Mesenchymal stem cell (in vitro differentiated cells and primary cell): ENCODE results near the gene DUSP8.

Source experiments
- DNase-seq: peaks from one replicate; pipeline ENCODE4 v3.0.0-alpha.2; 2013
- H2AFZ ChIP-seq: one replicate; pipeline ENCODE4 v1.6.1; 2013; ENCODE audit warnings: low read depth, mild to moderate bottlenecking, control low read depth, inconsistent platforms, low read length, moderate library complexity
- H2AK5ac ChIP-seq: 2 replicates; pipeline ENCODE4 v1.6.1; 2013; ENCODE audit warnings: low read length, moderate library complexity, mild to moderate bottlenecking, inconsistent platforms; ENCODE audit not compliant: severe bottlenecking
- H2BK120ac ChIP-seq: one replicate; pipeline ENCODE4 v1.6.1; 2013; ENCODE audit warnings: low read depth, mild to moderate bottlenecking, inconsistent platforms, low read length, moderate library complexity
- H2BK12ac ChIP-seq, 2 experiments: one replicate each; pipeline ENCODE4 v1.6.1; 2013; ENCODE audit warnings: inconsistent platforms in 2 of 2, low read length in 2 of 2, mild to moderate bottlenecking in 2 of 2, moderate library complexity in 2 of 2, control low read depth in 1 of 2
- H2BK15ac ChIP-seq: one replicate; pipeline ENCODE4 v1.6.1; 2013; ENCODE audit warnings: mild to moderate bottlenecking, low read depth, inconsistent platforms; ENCODE audit not compliant: poor library complexity, severe bottlenecking
- H2BK5ac ChIP-seq: 2 replicates; pipeline ENCODE4 v1.6.1; 2013; ENCODE audit warnings: low read depth, mild to moderate bottlenecking, low read length, control low read depth, inconsistent platforms; ENCODE audit not compliant: poor library complexity, severe bottlenecking
- H3K14ac ChIP-seq, 2 experiments: one replicate each; pipeline ENCODE4 v1.6.1; 2013; ENCODE audit warnings: inconsistent platforms in 2 of 2, low read length in 2 of 2, control low read depth in 1 of 2, mild to moderate bottlenecking in 1 of 2, moderate library complexity in 1 of 2
- H3K18ac ChIP-seq, 2 experiments: one replicate each; pipeline ENCODE4 v1.6.1; 2013; ENCODE audit warnings: inconsistent platforms in 2 of 2, low read length in 2 of 2, control low read depth in 1 of 2, low read depth in 1 of 2, mild to moderate bottlenecking in 1 of 2
- H3K23ac ChIP-seq, 2 experiments: one replicate each; pipeline ENCODE4 v1.6.1; 2013; ENCODE audit warnings: inconsistent platforms in 2 of 2, low read length in 2 of 2, mild to moderate bottlenecking in 2 of 2, moderate library complexity in 2 of 2, control low read depth in 1 of 2
- H3K27ac ChIP-seq: 2 replicates; pipeline ENCODE4 v1.5.1; 2013; ENCODE audit warnings: mild to moderate bottlenecking, moderate library complexity, low read length, control low read depth, inconsistent platforms; ENCODE audit not compliant: poor library complexity, severe bottlenecking
- H3K27me3 ChIP-seq, 2 experiments: 2 replicates each; pipeline versions ENCODE4 v1.6.1 to v1.7.0; 2013; ENCODE audit warnings: low read length in 2 of 2, mild to moderate bottlenecking in 2 of 2, moderate library complexity in 2 of 2, control low read depth in 1 of 2, inconsistent platforms in 1 of 2; ENCODE audit not compliant: control insufficient read depth in 1 of 2, insufficient read depth in 1 of 2
- H3K36me3 ChIP-seq, 2 experiments: 2 replicates each; pipeline versions ENCODE4 v1.6.1 to v1.7.0; 2013; ENCODE audit warnings: low read length in 2 of 2, control low read depth in 1 of 2, inconsistent platforms in 1 of 2, low read depth in 1 of 2, mild to moderate bottlenecking in 1 of 2; ENCODE audit not compliant: insufficient read depth in 2 of 2, control insufficient read depth in 1 of 2
- H3K4ac ChIP-seq, 2 experiments: one replicate each; pipeline ENCODE4 v1.6.1; 2013; ENCODE audit warnings: inconsistent platforms in 2 of 2, low read length in 2 of 2, mild to moderate bottlenecking in 2 of 2, moderate library complexity in 2 of 2, control low read depth in 1 of 2, low read depth in 1 of 2
- H3K4me1 ChIP-seq: 2 replicates; pipeline ENCODE4 v1.6.1; 2013; ENCODE audit warnings: low read depth, low read length, control low read depth; ENCODE audit not compliant: control insufficient read depth, insufficient read depth
- H3K4me2 ChIP-seq: 2 replicates; pipeline ENCODE4 v1.6.1; 2013; ENCODE audit warnings: low read length, mild to moderate bottlenecking, inconsistent platforms; ENCODE audit not compliant: poor library complexity, severe bottlenecking
- H3K4me3 ChIP-seq, 2 experiments: 2 replicates each; pipeline versions ENCODE4 v1.5.1 to v1.7.0; 2013; ENCODE audit warnings: low read length in 2 of 2, mild to moderate bottlenecking in 2 of 2, control low read depth in 1 of 2, low read depth in 1 of 2; ENCODE audit not compliant: insufficient read depth in 1 of 2
- H3K79me1 ChIP-seq: replicated peaks from 2 replicates; pipeline ENCODE4 v1.6.1; 2013; ENCODE audit warnings: mild to moderate bottlenecking, control low read depth, low read length, inconsistent platforms; ENCODE audit not compliant: poor library complexity, severe bottlenecking
- H3K9ac ChIP-seq: 2 replicates; pipeline ENCODE4 v1.7.0; 2013; ENCODE audit warnings: mild to moderate bottlenecking, low read length, moderate library complexity
- H3K9me3 ChIP-seq: 2 replicates; pipeline ENCODE4 v1.7.0; 2013; ENCODE audit warnings: mild to moderate bottlenecking, low read length; ENCODE audit not compliant: control insufficient read depth
- H4K8ac ChIP-seq: one replicate; pipeline ENCODE4 v1.6.1; 2013; ENCODE audit warnings: inconsistent platforms, mild to moderate bottlenecking, low read length, moderate library complexity
- H4K91ac ChIP-seq: one replicate; pipeline ENCODE4 v1.6.1; 2013; ENCODE audit warnings: mild to moderate bottlenecking, low read length, inconsistent platforms
- WGBS: methylation state at CpG from one replicate; pipeline ENCODE4 v1.1.7; 2013; ENCODE audit warnings: mixed read lengths; 5-methylcytosine and 5-hydroxymethylcytosine counted together

DUSP8 gene

GRCh38 chr11:1543606-1544263 lies 28.3 kb downstream of the DUSP8 start:
- DNase-seq, result no peak
- 82% methylated on average over 13 of the region's 13 CpGs for WGBS
- Histone ChIP-seq H3K4me3 (no peak overlapping the region), H2BK12ac (no peak overlapping the region), H3K4ac (no peak overlapping the region), H3K18ac (no peak overlapping the region), H3K14ac (no peak overlapping the region), H3K27me3 (peaks cover 75 to 76% of the 10 kb centered on the region in 2 experiments), H4K91ac (no peak overlapping the region), H3K79me1 (no peaks in the 10 kb centered on the region), H3K9ac (no peak overlapping the region), H3K9me3 (no peaks in the 10 kb centered on the region), H2BK5ac (no peak overlapping the region), H3K4me2 (no peak overlapping the region), H2BK15ac (no peak overlapping the region), H3K36me3 (no peaks in the 10 kb centered on the region), H3K27ac (no peak overlapping the region), H4K8ac (no peak overlapping the region), H2AK5ac (no peak overlapping the region), H3K23ac (no peak overlapping the region), H2AFZ (no peak overlapping the region), H3K4me1 (peaks cover 17% of the 10 kb centered on the region), H2BK120ac (no peak overlapping the region)

GRCh38 chr11:1542267-1542666 lies 29.8 kb downstream of the DUSP8 start:
- Histone ChIP-seq H3K27me3 (peaks cover 66 to 79% of the 10 kb centered on the region in 2 experiments), H3K79me1 (peaks cover 2% of the 10 kb centered on the region), H2AK5ac (no peak overlapping the region), H2BK5ac (no peak overlapping the region), H3K18ac (no peak overlapping the region), H2BK12ac (no peak overlapping the region), H3K27ac (no peak overlapping the region), H3K14ac (no peak overlapping the region), H3K4me3 (no peak overlapping the region), H3K36me3 (no peaks in the 10 kb centered on the region), H3K9ac (no peak overlapping the region), H3K4me1 (peaks cover 8% of the 10 kb centered on the region), H2BK120ac (no peak overlapping the region), H3K23ac (no peak overlapping the region), H3K4ac (no peak overlapping the region), H4K8ac (no peak overlapping the region), H3K9me3 (peaks cover 7% of the 10 kb centered on the region), H2AFZ (no peak overlapping the region), H3K4me2 (no peak overlapping the region), H4K91ac (no peak overlapping the region), H2BK15ac (no peak overlapping the region)
- 68% methylated on average over 10 of the region's 10 CpGs for WGBS
- DNase-seq, result no peak

GRCh38 chr11:1541474-1542204 lies 30.4 kb downstream of the DUSP8 start:
- Histone ChIP-seq H4K8ac (no peak overlapping the region), H2BK120ac (no peak overlapping the region), H3K4me2 (no peak overlapping the region), H3K27me3 (peaks cover 66 to 73% of the 10 kb centered on the region in 2 experiments), H3K4ac (no peak overlapping the region), H2BK5ac (no peak overlapping the region), H3K9me3 (peaks cover 7% of the 10 kb centered on the region), H3K9ac (no peak overlapping the region), H3K36me3 (no peaks in the 10 kb centered on the region), H3K79me1 (peaks cover 4% of the 10 kb centered on the region), H2BK12ac (no peak overlapping the region), H3K18ac (no peak overlapping the region), H3K14ac (no peak overlapping the region), H3K4me3 (no peak overlapping the region), H3K23ac (no peak overlapping the region), H4K91ac (no peak overlapping the region), H3K27ac (no peak overlapping the region), H2AFZ (no peak overlapping the region), H2AK5ac (no peak overlapping the region), H3K4me1 (peaks cover 2% of the 10 kb centered on the region), H2BK15ac (no peak overlapping the region)
- WGBS, result 85% methylated on average over 21 of the region's 22 CpGs
- DNase-seq, result no peak

- WGBS, result 89% methylated on average over 6 of the region's 6 CpGs
- Histone ChIP-seq H2AK5ac (no peak overlapping the region), H2BK120ac (no peak overlapping the region), H2BK12ac (no peak overlapping the region), H3K36me3 (peaks cover 0 to 6% of the 10 kb centered on the region in 2 experiments), H4K8ac (no peak overlapping the region), H3K23ac (no peak overlapping the region), H4K91ac (no peak overlapping the region), H3K27me3 (peaks cover 51 to 58% of the 10 kb centered on the region in 2 experiments), H3K4ac (no peak overlapping the region), H3K79me1 (peaks cover 17% of the 10 kb centered on the region), H3K14ac (no peak overlapping the region), H3K9ac (no peak overlapping the region), H3K9me3 (peaks cover 7% of the 10 kb centered on the region), H3K18ac (no peak overlapping the region), H2BK5ac (no peak overlapping the region), H3K4me1 (peaks cover 11% of the 10 kb centered on the region), H3K4me3 (no peak overlapping the region), H2BK15ac (no peak overlapping the region), H3K27ac (no peak overlapping the region), H3K4me2 (no peak overlapping the region), H2AFZ (no peak overlapping the region)
- DNase-seq, result no peak
Observed at GRCh38 chr11:1540074-1540473, 32.0 kb downstream of the DUSP8 start.
